GM19463 (cell line): Measurements from ENCODE around the gene FBXW7.

ENCODE experiments used
- ATAC-seq: cut with Tn5 transposase; IDR thresholded peaks from one replicate; pipeline ENCODE4 v1.9.1; 2021; ENCODE audit warnings: mild to moderate bottlenecking, moderate library complexity; ENCODE audit not compliant: unreplicated experiment

Gene FBXW7

GRCh38 chr4:152535903-152536544, at the start of gene FBXW7:
Gene FBXW7, minus strand, starts transcription at chr4:152536092. Its CDS starts 124,289 bp downstream, at chr4:152411803.
- peak; percentile 84 for ATAC-seq

- peak; percentile 63 for ATAC-seq
Observed at GRCh38 chr4:152585023-152585441, 49.1 kb upstream of the FBXW7 start.

- ATAC-seq: no peak
Observed at GRCh38 chr4:152581536-152582160, 45.8 kb upstream of the FBXW7 start.

- ATAC-seq: no peak
Observed at GRCh38 chr4:152579916-152580315, 44.0 kb upstream of the FBXW7 start.

GRCh38 chr4:152579107-152579764, 43.3 kb upstream of the FBXW7 start:
- ATAC-seq: no peak

- ATAC-seq: no peak
Observed at GRCh38 chr4:152578670-152579069, 42.8 kb upstream of the FBXW7 start.

GRCh38 chr4:152577708-152578396, 42.0 kb upstream of the FBXW7 start:
- no peak for ATAC-seq

GRCh38 chr4:152575533-152575932, 39.6 kb upstream of the FBXW7 start:
- ATAC-seq: no peak

GRCh38 chr4:152573861-152574260, 38.0 kb upstream of the FBXW7 start:
- ATAC-seq: no peak

- peak; percentile 62 for ATAC-seq
Observed at GRCh38 chr4:152572417-152573086, 36.7 kb upstream of the FBXW7 start.

- no peak for ATAC-seq
Observed at GRCh38 chr4:152571770-152572169, 35.9 kb upstream of the FBXW7 start.

- ATAC-seq: no peak
Observed at GRCh38 chr4:152571296-152571695, 35.4 kb upstream of the FBXW7 start.

- ATAC-seq: no peak
Observed at GRCh38 chr4:152565333-152565732, 29.4 kb upstream of the FBXW7 start.

- no peak for ATAC-seq
Observed at GRCh38 chr4:152564336-152564735, 28.4 kb upstream of the FBXW7 start.

- no peak for ATAC-seq
Observed at GRCh38 chr4:152563209-152563608, 27.3 kb upstream of the FBXW7 start.

GRCh38 chr4:152559641-152560040, 23.7 kb upstream of the FBXW7 start:
- no peak for ATAC-seq

- ATAC-seq: no peak
Observed at GRCh38 chr4:152558396-152558795, 22.5 kb upstream of the FBXW7 start.

- ATAC-seq: no peak
Observed at GRCh38 chr4:152556834-152557233, 20.9 kb upstream of the FBXW7 start.

- no peak for ATAC-seq
Observed at GRCh38 chr4:152556283-152556682, 20.4 kb upstream of the FBXW7 start.

- ATAC-seq: no peak
Observed at GRCh38 chr4:152554742-152555141, 18.9 kb upstream of the FBXW7 start.

- ATAC-seq: peak; percentile 33
Observed at GRCh38 chr4:152550687-152551086, 14.8 kb upstream of the FBXW7 start.
